ENCODE data around the gene TFR2.

The TFR2 gene

GRCh38 chr7:100641463-100641859, at the start of gene TFR2:
TSS of gene TFR2 (minus strand) at chr7:100641552. CDS start at chr7:100641509, 43 bp downstream.
- in situ Hi-C loops (cut with MboI; ENCODE audit: low sequenced_read_pairs), result no loop called here

DNA sequence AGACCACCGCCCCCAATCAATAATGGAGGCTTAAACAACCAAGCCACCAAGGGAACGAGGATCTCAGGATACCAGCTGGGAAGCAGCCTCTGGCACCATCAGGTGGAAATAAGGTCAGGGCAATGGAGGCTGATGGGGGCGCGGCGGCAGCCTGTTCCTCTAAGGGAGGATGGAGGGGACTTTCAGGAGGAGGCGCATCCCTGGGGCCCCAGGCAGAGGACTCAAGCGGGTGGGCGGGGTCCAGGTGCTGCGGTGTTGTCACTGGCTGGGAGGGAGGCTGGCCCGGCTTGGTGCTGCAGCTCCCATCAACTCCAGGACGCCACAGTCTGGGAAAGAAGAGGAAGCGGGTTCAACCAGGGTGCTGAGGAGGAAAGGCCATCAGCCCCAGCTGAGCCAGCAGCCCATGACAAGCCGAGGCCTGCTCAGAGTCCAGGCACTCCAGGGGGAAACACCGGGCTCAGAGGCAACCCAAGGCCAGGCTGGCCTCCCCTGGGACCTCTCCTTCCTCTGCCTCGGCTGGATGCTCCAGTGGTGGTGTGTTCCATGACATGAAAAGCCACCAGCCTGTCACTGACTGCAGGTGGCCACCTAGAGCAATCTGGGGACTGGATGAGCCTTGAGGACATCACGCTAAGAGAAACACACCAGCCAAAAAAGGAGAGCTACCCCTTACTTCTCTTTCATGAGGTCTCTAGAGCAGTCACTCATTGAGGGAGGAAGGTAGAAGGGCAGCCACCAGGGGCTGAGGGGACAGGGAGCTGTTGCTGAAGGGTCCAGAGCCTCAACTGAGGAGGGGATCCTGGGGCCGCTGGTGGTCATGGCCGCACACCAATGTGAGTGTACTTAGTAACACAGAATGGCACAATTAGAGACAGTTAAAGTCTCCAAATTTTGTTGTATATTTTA, 48.1 kb upstream of the TFR2 start:
- in situ Hi-C loops (cut with MboI; ENCODE audit: low sequenced_read_pairs), result no loop called here

- in situ Hi-C loops (cut with MboI; ENCODE audit: low sequenced_read_pairs), result no loop called here
These were observed 47.0 kb upstream of the TFR2 start for GRCh38 chr7:100688326-100688860.

DNA sequence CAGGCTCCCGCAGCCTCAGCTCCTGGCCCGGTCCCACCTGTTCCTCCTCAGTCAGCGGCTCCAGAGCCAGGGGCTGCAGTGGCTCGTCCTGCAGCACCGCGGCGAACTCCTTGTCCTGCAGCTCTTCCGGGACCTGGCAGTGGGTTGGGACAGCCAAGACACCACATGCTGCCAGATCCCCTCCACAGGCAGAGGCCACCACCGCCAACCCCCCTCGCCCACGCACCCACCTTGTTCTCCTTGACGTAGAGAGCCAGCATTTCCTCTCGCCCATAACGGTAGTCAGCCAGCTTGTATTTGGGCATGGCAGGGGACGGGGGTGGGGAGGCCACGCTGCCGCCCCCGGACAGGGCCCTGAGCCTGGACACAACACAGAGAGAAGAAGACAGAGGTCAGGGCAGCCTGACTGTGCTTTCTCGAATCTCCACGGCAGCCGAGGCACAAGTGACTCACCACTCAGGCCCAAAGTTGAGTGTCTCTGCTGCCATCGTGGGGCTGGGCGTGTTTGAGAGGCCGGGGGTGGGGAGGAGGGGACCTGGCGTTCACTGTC, 46.5 kb upstream of the TFR2 start:
- in situ Hi-C loops (cut with MboI; ENCODE audit: low sequenced_read_pairs), result no loop called here

DNA sequence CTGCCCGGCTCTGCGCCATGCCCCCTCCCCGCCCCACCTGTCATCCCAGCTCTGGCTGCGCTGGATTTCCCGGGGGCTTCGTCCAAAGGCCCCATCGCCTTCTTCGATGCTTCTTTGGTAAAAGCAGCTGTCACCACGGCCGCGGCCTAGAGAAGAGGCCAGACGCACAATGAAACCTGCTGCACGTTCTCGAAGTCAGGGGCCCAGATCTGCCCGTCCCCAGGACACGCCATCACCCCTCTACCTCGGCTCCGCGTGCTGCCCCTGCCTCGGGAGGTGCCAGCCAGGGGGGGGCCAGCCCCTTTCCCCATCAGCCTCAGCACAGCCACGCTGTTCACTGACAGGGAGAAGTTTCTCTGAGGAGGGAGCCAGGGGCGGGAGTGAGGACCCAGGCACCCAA, 45.9 kb upstream of the TFR2 start:
- in situ Hi-C loops (cut with MboI; ENCODE audit: low sequenced_read_pairs), result no loop called here

- in situ Hi-C loops (cut with MboI; ENCODE audit: low sequenced_read_pairs), result no loop called here
These were observed 45.5 kb upstream of the TFR2 start for GRCh38 chr7:100686822-100687211.

DNA sequence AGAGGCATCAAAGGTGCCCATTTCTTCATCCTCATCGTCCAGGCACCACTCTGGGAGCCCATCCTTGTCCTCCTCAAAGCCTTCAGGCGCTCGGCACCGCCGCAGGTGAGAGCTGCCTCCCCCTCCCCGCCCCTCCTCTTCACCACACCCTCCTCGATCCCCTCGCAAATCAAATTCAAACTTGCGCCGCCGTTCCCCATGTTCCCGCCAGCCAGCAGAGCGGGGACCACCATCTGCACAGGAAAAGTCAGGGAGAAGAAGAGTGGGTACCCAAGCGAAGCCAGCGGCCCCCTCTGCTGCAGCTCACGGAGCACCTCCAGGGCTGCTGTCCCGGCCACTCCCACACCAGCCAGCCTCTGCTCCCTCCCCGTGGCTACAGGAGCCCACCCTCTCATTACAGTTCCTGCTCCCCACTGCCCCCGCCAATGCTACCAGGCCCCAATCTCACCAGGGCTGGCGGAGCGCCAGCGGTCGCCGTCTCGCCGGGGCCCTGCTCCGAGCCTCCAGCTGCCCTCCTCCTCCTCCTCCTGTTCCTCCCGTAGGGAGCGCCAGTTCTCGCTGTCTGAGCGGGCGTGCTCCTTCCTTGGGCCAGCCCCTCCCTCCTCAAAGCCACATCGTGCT, 45.0 kb upstream of the TFR2 start:
- in situ Hi-C loops (cut with MboI; ENCODE audit: low sequenced_read_pairs), result no loop called here

- in situ Hi-C loops (cut with MboI; ENCODE audit: low sequenced_read_pairs), result no loop called here
These were observed 44.3 kb upstream of the TFR2 start for GRCh38 chr7:100685631-100686145.

- in situ Hi-C loops (cut with MboI; ENCODE audit: low sequenced_read_pairs), result no loop called here
These were observed 43.8 kb upstream of the TFR2 start for GRCh38 chr7:100685049-100685605.

DNA sequence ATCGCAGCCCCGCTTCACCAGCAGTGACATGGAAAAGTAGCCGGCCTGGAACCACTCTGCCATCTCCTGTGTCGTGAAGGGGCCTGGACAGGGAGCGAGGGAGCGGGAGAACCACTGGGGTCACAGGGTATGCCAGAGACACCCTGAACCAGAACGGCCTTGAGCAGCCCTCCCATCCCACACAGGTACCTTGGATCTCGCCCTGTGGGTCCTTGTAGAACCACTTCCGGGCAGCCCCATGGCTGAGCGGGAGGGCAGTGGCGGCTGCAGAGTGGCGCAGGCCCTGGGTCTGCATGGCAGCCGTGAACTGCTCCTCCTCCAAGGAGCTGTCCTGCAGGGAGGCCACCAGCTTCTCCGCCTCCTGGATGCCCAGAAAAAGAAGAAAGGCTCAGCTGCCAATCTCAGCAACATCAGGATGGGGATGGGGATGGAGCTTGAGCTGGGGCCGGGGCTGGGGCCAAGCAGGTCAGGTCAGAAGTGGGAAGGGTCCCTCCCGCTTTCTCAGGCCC, 43.2 kb upstream of the TFR2 start:
- in situ Hi-C loops (cut with MboI; ENCODE audit: low sequenced_read_pairs), result no loop called here

DNA sequence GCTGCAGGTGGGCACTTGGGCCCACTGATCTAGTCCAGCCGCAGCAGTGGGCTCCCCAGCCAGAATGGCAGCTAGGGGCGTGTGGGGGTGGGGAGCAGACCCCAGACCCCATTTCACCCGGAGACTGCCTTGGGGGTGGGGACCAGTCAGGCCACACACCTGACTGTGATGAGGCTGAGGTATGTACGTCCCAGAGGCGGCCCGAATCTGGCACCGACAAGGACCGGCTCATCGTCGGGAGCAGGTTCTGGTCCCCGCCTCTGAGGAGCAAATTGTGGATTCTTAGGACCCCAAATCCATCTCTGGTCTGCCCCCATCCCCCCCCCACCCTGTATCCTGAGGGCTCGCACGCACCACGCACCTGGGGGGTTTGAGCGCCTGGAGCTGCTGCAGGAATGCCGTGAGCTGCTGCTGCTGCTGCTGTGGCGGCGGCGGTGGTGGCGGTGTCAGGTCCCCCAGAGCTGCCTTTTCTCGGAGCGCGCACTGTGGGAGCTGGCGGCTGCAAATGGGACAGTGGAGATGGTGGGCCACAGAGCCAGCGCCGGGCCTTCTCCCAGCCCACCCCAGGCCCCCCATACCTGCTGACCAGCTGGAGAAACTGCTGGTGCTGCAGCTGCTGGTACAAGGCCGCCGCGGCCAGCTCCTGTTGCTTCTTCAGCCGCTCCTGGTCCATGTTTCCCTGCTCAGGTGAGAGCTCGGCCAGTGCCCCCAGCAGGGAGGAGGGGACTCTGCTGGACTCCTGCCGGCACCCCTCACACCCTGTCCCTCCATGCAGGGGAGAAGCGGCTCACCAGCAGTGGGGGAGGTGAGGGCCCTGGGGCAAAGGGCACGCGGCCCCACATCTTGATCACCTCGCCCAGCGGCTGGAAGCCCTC, 42.5 kb upstream of the TFR2 start:
- in situ Hi-C loops (cut with MboI; ENCODE audit: low sequenced_read_pairs), result no loop called here

- in situ Hi-C loops (cut with MboI; ENCODE audit: low sequenced_read_pairs), result no loop called here
These were observed 41.8 kb upstream of the TFR2 start for GRCh38 chr7:100682991-100683658.

GRCh38 chr7:100682228-100682741, 40.9 kb upstream of the TFR2 start:
- in situ Hi-C loops (cut with MboI; ENCODE audit: low sequenced_read_pairs), result no loop called here

- in situ Hi-C loops (cut with MboI; ENCODE audit: low sequenced_read_pairs), result no loop called here
These were observed 40.3 kb upstream of the TFR2 start for GRCh38 chr7:100681491-100682227.

DNA sequence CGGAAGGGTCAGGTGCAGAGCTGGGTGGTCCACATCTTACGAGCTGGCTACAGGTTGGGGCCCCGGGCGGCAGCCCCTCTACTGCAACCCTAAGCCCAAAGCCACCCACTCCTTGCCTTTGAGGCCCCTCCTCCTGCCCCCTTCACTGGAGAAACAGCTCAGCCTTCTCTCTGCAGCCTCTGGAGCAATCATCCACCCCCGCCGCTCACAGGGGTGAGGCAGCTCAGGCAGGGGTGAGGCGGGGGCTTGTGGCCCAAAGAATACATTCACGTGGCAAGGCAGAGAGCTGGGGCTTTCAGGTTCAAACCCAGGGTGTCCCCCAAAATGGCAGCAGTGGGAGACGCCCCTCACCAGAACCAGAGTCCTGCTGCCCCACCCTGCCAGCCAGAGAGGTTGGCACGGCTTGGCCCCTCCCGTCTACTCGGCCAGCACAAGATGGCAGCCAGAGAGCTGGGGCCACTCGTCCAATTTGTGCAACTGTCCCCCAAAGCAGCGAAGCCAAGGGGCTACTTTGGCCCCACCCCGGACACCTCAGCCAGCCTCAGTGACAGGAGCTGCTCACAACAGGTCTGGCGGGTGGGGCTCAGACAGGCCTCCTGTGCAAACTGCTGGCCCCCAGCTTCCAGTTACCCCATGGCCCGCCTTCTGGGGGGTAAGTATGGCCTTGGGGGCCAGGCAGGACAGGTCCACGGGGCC, 39.4 kb upstream of the TFR2 start:
- in situ Hi-C loops (cut with MboI; ENCODE audit: low sequenced_read_pairs), result no loop called here

DNA sequence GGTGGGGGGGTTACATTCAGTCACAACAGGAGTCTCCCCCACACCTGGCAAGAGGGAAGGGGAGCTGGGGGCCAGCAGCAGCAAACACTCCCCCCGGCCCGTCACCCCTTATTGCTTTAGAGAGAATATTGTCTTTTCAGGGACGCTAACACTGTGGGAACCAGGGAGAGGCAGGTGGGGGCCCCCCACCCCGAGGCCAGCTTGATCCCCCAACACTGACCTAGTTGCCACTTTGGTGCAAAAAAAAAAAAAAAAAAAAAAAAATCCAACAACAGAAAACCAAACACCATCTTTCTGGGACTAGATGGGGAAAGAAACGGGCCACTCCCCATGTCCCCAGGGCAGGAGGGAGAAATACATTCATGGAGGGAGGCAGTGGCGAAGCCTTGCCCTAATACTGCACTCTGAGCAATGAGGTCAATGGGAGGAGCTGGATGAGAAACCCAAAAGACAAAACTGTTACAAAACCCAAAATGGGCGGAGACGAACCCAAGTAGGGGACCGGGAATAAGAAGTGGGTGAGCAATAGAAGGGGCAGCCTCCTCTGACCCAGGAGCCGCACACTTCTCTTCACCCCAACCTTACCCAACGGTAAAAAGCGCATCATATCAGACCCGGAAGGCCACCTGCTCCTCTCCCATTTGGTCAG, 38.7 kb upstream of the TFR2 start:
- in situ Hi-C loops (cut with MboI; ENCODE audit: low sequenced_read_pairs), result no loop called here

- in situ Hi-C loops (cut with MboI; ENCODE audit: low sequenced_read_pairs), result no loop called here
These were observed 38.0 kb upstream of the TFR2 start for GRCh38 chr7:100679129-100679926.
